ENCODE data around the gene NR1I3.

NR1I3 gene

DNA sequence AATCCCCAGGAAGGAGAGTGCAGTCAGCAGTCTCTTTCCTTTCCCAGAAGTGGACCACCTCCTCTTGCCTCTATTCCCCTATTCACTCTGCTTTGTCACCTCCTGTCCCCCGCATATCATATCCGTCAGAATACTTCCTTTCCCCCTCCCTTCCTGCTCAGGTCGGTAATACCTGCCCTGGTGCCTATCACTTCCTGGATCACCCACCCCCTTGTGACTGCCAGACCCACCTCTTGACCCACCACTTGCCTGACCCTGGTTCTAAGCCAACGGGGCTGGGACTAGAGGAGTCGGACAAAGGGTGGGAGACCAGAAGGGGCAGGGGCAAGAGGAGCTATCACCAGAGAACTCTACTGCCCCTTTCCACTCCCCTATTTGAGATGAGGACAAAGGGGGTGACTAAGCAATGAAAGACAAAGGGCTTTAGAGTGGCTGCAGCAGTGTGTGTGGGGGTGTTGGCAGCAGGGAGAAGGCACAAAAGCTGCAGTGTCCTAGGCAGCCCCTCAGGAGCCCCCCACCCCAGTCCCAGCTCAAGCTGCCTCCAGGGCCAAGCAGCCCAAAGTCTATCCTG lies 37.5 kb downstream of the NR1I3 start:
- Histone ChIP-seq H3K27me3 (ENCODE audit: low read depth, low read length) (no peaks in the 10 kb centered on the region), H3K4me2 (ENCODE audit: low read length) (0 out of 2 replicates have a peak overlapping the region, but pooled peaks have one; percentile 5), H2AFZ (ENCODE audit: low read depth, low read length) (0 out of 2 replicates have a peak overlapping the region, but pooled peaks have one; percentile 33), H3K36me3 (replicated peaks; ENCODE audit: low read depth, low read length) (peaks cover 15% of the 10 kb centered on the region), H4K20me1 (ENCODE audit: insufficient read depth, low read length) (no peaks in the 10 kb centered on the region), H3K79me2 (ENCODE audit: low read length) (peaks cover 20% of the 10 kb centered on the region), H3K27ac (ENCODE audit: low read length) (no peak overlapping the region), H3K4me1 (ENCODE audit: low read length) (peaks cover 34% of the 10 kb centered on the region), H3K9me3 (ENCODE audit: insufficient read depth, low read length) (no peaks in the 10 kb centered on the region), H3K4me3 (ENCODE audit: low read length) (no peak overlapping the region), H3K9ac (ENCODE audit: low read length) (no peak overlapping the region)
- TF ChIP-seq EZH2phosphoT487 (IDR thresholded peaks at IDR 0.05; ENCODE audit: low read depth) = no peak
- TF ChIP-seq, protein P1, sequence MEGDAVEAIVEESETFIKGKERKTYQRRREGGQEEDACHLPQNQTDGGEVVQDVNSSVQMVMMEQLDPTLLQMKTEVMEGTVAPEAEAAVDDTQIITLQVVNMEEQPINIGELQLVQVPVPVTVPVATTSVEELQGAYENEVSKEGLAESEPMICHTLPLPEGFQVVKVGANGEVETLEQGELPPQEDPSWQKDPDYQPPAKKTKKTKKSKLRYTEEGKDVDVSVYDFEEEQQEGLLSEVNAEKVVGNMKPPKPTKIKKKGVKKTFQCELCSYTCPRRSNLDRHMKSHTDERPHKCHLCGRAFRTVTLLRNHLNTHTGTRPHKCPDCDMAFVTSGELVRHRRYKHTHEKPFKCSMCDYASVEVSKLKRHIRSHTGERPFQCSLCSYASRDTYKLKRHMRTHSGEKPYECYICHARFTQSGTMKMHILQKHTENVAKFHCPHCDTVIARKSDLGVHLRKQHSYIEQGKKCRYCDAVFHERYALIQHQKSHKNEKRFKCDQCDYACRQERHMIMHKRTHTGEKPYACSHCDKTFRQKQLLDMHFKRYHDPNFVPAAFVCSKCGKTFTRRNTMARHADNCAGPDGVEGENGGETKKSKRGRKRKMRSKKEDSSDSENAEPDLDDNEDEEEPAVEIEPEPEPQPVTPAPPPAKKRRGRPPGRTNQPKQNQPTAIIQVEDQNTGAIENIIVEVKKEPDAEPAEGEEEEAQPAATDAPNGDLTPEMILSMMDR (IDR thresholded peaks at IDR 0.05; ENCODE audit: low read depth, low read length) = no peak

DNA sequence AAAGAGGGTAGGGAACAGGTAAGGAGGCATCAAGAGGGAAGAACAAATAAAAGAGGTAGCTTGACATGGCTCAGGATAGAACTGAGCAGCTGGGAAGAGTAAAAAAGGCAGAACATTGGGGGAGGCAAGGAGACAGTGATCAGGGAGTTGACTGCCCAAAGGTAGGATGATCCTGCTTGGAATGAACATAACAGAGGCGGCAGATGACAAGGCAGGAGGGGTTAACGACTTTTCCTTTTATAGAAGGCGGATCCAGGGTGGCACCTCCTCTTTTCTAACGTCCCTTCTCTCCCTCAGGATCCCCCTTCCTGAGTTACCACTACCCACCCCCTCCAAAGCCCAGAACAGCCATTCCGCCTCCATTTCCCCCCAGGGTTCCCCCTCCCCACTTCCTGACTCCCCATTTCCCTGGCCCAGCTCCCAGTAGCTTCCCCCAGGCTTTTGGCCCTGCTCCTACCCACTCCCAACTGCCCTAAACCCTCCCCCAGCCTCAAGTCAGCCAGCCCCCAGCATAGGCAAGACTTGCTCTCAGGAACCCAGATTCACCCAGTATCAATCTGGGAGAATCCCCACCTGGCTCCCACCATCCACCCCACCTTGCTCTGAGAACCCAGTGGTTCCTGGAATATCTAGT lies 38.4 kb downstream of the NR1I3 start:
- Histone ChIP-seq H4K20me1 (ENCODE audit: insufficient read depth, low read length) (no peaks in the 10 kb centered on the region), H2AFZ (ENCODE audit: low read depth, low read length) (no peak overlapping the region), H3K36me3 (replicated peaks; ENCODE audit: low read depth, low read length) (peaks cover 10% of the 10 kb centered on the region), H3K27ac (ENCODE audit: low read length) (no peak overlapping the region), H3K4me3 (ENCODE audit: low read length) (no peak overlapping the region), H3K27me3 (ENCODE audit: low read depth, low read length) (no peaks in the 10 kb centered on the region), H3K9ac (ENCODE audit: low read length) (no peak overlapping the region), H3K9me3 (ENCODE audit: insufficient read depth, low read length) (no peaks in the 10 kb centered on the region), H3K4me1 (ENCODE audit: low read length) (peaks cover 43% of the 10 kb centered on the region), H3K79me2 (ENCODE audit: low read length) (peaks cover 20% of the 10 kb centered on the region), H3K4me2 (ENCODE audit: low read length) (no peak overlapping the region)
- TF ChIP-seq, protein P1 (IDR thresholded peaks at IDR 0.05; ENCODE audit: low read depth, low read length) = no peak
- TF ChIP-seq EZH2phosphoT487 (IDR thresholded peaks at IDR 0.05; ENCODE audit: low read depth) = no peak

DNA sequence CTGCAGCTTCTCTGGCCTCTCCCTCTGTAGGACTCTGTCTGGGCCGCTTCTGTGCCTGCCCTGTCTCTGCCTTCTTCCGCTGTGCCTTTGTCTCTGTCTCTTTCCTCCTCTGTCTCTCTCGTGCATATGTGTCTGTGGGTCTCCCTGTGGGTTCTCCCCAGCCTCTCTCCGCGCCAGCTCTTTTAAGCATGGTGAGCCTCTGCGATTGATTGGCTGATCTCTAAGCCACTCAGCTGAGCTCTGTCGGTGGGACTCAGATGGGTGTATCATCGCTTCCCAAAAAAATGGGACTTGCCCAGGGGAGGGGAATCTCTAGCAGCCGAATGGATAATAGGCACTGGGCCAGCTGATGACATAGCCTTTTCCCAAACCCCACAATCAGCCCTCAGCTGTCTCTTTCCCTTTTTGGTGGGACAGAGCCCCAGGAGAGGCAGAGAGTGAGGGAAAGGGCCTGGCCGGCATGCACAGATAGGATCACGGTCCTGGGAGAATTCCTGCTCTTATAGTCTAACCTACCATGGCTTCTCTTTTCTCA lies 39.0 kb downstream of the NR1I3 start, which contains the start of gene ADAMTS4:
Gene ADAMTS4 (minus strand): TSS at position 158 of the 535 bp plus-strand sequence. CDS start 427 bp downstream, outside the sequence.
- Histone ChIP-seq H3K27me3 (ENCODE audit: low read depth, low read length) (no peaks in the 10 kb centered on the region), H3K9ac (ENCODE audit: low read length) (no peak within 1 kb of the TSS), H3K9me3 (ENCODE audit: insufficient read depth, low read length) (no peaks in the 10 kb centered on the region), H3K36me3 (replicated peaks; ENCODE audit: low read depth, low read length) (peaks cover 3% of the 10 kb centered on the region), H3K4me1 (ENCODE audit: low read length) (peaks cover 46% of the 10 kb centered on the region), H2AFZ (ENCODE audit: low read depth, low read length) (no peak within 1 kb of the TSS), H3K79me2 (ENCODE audit: low read length) (peaks cover 17% of the 10 kb centered on the region), H3K27ac (ENCODE audit: low read length) (no peak within 1 kb of the TSS), H3K4me3 (ENCODE audit: low read length) (no peak within 1 kb of the TSS), H3K4me2 (ENCODE audit: low read length) (no peak within 1 kb of the TSS), H4K20me1 (ENCODE audit: insufficient read depth, low read length) (no peaks in the 10 kb centered on the region)
- no peak for TF ChIP-seq EZH2phosphoT487 (IDR thresholded peaks at IDR 0.05; ENCODE audit: low read depth)
- TF ChIP-seq, protein P1 (IDR thresholded peaks at IDR 0.05; ENCODE audit: low read depth, low read length) = no peak

DNA sequence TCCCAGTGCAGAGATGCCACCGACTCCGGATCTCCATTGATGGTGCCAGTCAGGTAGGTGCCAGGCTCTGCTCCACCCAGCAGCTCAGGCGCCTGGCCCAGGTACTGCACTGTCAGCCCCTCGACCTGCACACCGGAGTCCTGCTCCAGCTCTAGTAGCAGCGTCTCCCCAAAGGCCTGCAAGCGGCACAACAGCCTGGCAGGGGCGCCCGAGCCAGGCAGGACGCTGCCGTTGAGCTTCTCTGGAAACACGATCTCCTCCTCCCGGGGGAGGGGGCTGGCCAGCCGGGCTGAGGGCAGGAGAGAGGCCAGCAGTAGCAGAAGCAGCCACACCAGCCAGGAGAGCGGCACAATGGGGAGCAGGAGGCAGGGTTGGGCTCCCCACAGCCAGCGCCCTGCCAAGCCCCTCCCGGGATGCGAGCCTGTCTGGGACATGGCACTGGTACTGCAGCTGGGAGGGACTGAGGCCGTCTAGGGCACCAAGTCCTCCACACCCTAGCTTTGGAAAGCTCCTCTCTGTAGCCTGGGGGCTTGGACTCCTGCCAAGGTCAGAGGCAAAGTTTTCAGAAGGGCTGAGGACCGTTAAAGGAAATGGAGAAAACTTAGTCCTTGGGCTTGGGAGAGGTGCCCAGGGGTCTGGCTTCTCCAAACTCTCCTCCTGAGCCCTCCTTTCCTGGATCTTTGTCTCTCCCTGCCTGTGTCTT lies 39.7 kb downstream of the NR1I3 start:
- Histone ChIP-seq H3K9me3 (ENCODE audit: insufficient read depth, low read length) (no peaks in the 10 kb centered on the region), H3K9ac (ENCODE audit: low read length) (no peak overlapping the region), H3K36me3 (replicated peaks; ENCODE audit: low read depth, low read length) (no peaks in the 10 kb centered on the region), H2AFZ (ENCODE audit: low read depth, low read length) (no peak overlapping the region), H3K79me2 (ENCODE audit: low read length) (peaks cover 11% of the 10 kb centered on the region), H4K20me1 (ENCODE audit: insufficient read depth, low read length) (no peaks in the 10 kb centered on the region), H3K27ac (ENCODE audit: low read length) (no peak overlapping the region), H3K4me1 (ENCODE audit: low read length) (peaks cover 44% of the 10 kb centered on the region), H3K4me3 (ENCODE audit: low read length) (no peak overlapping the region), H3K27me3 (ENCODE audit: low read depth, low read length) (no peaks in the 10 kb centered on the region), H3K4me2 (ENCODE audit: low read length) (no peak overlapping the region)
- no peak for TF ChIP-seq EZH2phosphoT487 (IDR thresholded peaks at IDR 0.05; ENCODE audit: low read depth)
- TF ChIP-seq, protein P1 (IDR thresholded peaks at IDR 0.05; ENCODE audit: low read depth, low read length) = no peak

Measured in OCI-LY3 (cell line).